ENCODE results near the gene TENT5C.

GRCh38 chr1:117589544-117589943 lies 16.3 kb upstream of the TENT5C start:
- TF ChIP-seq CTCF (IDR thresholded peaks at IDR 0.05) (no peak), POLR2A (IDR thresholded peaks at IDR 0.05) (no peak)
